ENCODE measurements around the gene FBLN2.

GRCh38 chr3:13519006-13519791 lies 29.7 kb upstream of the FBLN2 start:
- TF ChIP-seq POLR2A (IDR thresholded peaks at IDR 0.05): no peak
- TF ChIP-seq CTCF (IDR thresholded peaks at IDR 0.05): no peak

Data from Peyer's patch (tissue), 4 donors.